ENCODE results near the gene DLGAP1. TPM values are rescaled to one million over a fixed set of nuclear protein-coding genes. Genes with fewer than 3 reads are reported as not detected.

Gene DLGAP1
- total and polyA plus RNA-seq, 2 experiments from 2014 or later, result 3.1 to 6.5 TPM

GRCh38 chr18:3720159-3720558 lies 734.9 kb downstream of the DLGAP1 start:
- Histone ChIP-seq H3K9me3 (ENCODE audit: low read depth) (no peaks in the 10 kb centered on the region), H3K36me3 (replicated peaks; ENCODE audit: insufficient read depth, low read depth) (no peaks in the 10 kb centered on the region), H4K20me1 (ENCODE audit: insufficient read depth, poor library complexity, severe bottlenecking) (no peaks in the 10 kb centered on the region), H2AFZ (no peak overlapping the region), H3K79me2 (no peaks in the 10 kb centered on the region), H3K4me1 (ENCODE audit: insufficient read depth) (peaks cover 32% of the 10 kb centered on the region), H3K9me2 (replicated peaks; ENCODE audit: insufficient read depth) (no peaks in the 10 kb centered on the region), H3K27me3 (no peaks in the 10 kb centered on the region), H3K4me3 (no peak overlapping the region), H3K27ac (peak overlapping the region; percentile 33), H3K4me2 (no peak overlapping the region)
- TF ChIP-seq EZH2phosphoT487 (IDR thresholded peaks at IDR 0.05; ENCODE audit: low read depth, severe bottlenecking, unreplicated experiment) (no peak), EZH2 (IDR thresholded peaks at IDR 0.05; ENCODE audit: borderline replicate concordance) (no peak), CTCF (IDR thresholded peaks at IDR 0.05; ENCODE audit: poor library complexity) (no peak)
- DNase-seq (ENCODE audit: low spot score), result no peak
- WGBS (ENCODE audit: low lambda C conversion rate, missing lambda C conversion rate), result 90% methylated on average over 1 of the region's 1 CpG

GRCh38 chr18:3717376-3718025 lies 737.6 kb downstream of the DLGAP1 start:
- TF ChIP-seq EZH2 (IDR thresholded peaks at IDR 0.05; ENCODE audit: borderline replicate concordance) (no peak), CTCF (IDR thresholded peaks at IDR 0.05; ENCODE audit: poor library complexity) (no peak), EZH2phosphoT487 (IDR thresholded peaks at IDR 0.05; ENCODE audit: low read depth, severe bottlenecking, unreplicated experiment) (no peak)
- Histone ChIP-seq H3K4me2 (no peak overlapping the region), H3K27ac (no peak overlapping the region), H2AFZ (no peak overlapping the region), H3K9me2 (replicated peaks; ENCODE audit: insufficient read depth) (no peaks in the 10 kb centered on the region), H3K9me3 (ENCODE audit: low read depth) (no peaks in the 10 kb centered on the region), H3K4me3 (no peak overlapping the region), H3K36me3 (replicated peaks; ENCODE audit: insufficient read depth, low read depth) (no peaks in the 10 kb centered on the region), H4K20me1 (ENCODE audit: insufficient read depth, poor library complexity, severe bottlenecking) (no peaks in the 10 kb centered on the region), H3K27me3 (no peaks in the 10 kb centered on the region), H3K79me2 (no peaks in the 10 kb centered on the region), H3K4me1 (ENCODE audit: insufficient read depth) (peaks cover 14% of the 10 kb centered on the region)
- no peak for DNase-seq (ENCODE audit: low spot score)
- 65% methylated on average over 5 of the region's 5 CpGs for WGBS (ENCODE audit: low lambda C conversion rate, missing lambda C conversion rate)

- Histone ChIP-seq H4K20me1 (ENCODE audit: insufficient read depth, poor library complexity, severe bottlenecking) (no peaks in the 10 kb centered on the region), H3K36me3 (replicated peaks; ENCODE audit: insufficient read depth, low read depth) (no peaks in the 10 kb centered on the region), H2AFZ (no peak overlapping the region), H3K4me1 (ENCODE audit: insufficient read depth) (peaks cover 2% of the 10 kb centered on the region), H3K9me2 (replicated peaks; ENCODE audit: insufficient read depth) (no peaks in the 10 kb centered on the region), H3K4me3 (no peak overlapping the region), H3K79me2 (no peaks in the 10 kb centered on the region), H3K9me3 (ENCODE audit: low read depth) (no peaks in the 10 kb centered on the region), H3K4me2 (no peak overlapping the region), H3K27ac (no peak overlapping the region), H3K27me3 (no peaks in the 10 kb centered on the region)
- no peak for DNase-seq (ENCODE audit: low spot score)
- no peak for TF ChIP-seq EZH2 (IDR thresholded peaks at IDR 0.05; ENCODE audit: borderline replicate concordance)
- TF ChIP-seq EZH2phosphoT487 (IDR thresholded peaks at IDR 0.05; ENCODE audit: low read depth, severe bottlenecking, unreplicated experiment), result no peak
- TF ChIP-seq CTCF (IDR thresholded peaks at IDR 0.05; ENCODE audit: poor library complexity), result no peak
- 100% methylated on average over 1 of the region's 1 CpG for WGBS (ENCODE audit: low lambda C conversion rate, missing lambda C conversion rate)
These were observed 738.9 kb downstream of the DLGAP1 start for GRCh38 chr18:3716116-3716660.
